HEK293 (cell line): ENCODE measurements around the gene COPA.

Experiments
- FEZF1 ChIP-seq: fragments of 450-650 bp; formaldehyde crosslinking; IDR thresholded peaks from 2 replicates; pipeline ENCODE4 v1.5.1; 2016; ENCODE audit warnings: missing biosample characterization, missing genetic modification characterization
- GLI4 ChIP-seq: fragments of 450-650 bp; formaldehyde crosslinking; IDR thresholded peaks from 2 replicates; pipeline ENCODE4 v1.5.1; 2016; ENCODE audit warnings: missing biosample characterization, missing genetic modification characterization
- MYNN ChIP-seq: fragments of 450-650 bp; formaldehyde crosslinking; IDR thresholded peaks from 2 replicates; pipeline ENCODE4 v1.5.1; 2016; ENCODE audit warnings: missing biosample characterization, missing genetic modification characterization, borderline replicate concordance
- OSR2 ChIP-seq: fragments of 450-650 bp; formaldehyde crosslinking; IDR thresholded peaks from 2 replicates; pipeline ENCODE4 v1.5.1; 2016; ENCODE audit warnings: missing biosample characterization, missing genetic modification characterization
- PATZ1 ChIP-seq: fragments of 450-650 bp; formaldehyde crosslinking; IDR thresholded peaks from 2 replicates; pipeline ENCODE4 v1.5.1; 2016; ENCODE audit warnings: missing biosample characterization, missing genetic modification characterization
- REST ChIP-seq: fragments of 450-650 bp; formaldehyde crosslinking; IDR thresholded peaks from 2 replicates; pipeline ENCODE4 v1.5.1; 2016; ENCODE audit warnings: missing biosample characterization, missing genetic modification characterization
- SALL2 ChIP-seq: fragments of 450-650 bp; formaldehyde crosslinking; IDR thresholded peaks from 2 replicates; pipeline ENCODE4 v1.5.0; 2017; ENCODE audit warnings: missing biosample characterization, mild to moderate bottlenecking, missing genetic modification characterization, borderline replicate concordance
- YY1 ChIP-seq: fragments of 450-650 bp; formaldehyde crosslinking; IDR thresholded peaks from 2 replicates; pipeline ENCODE4 v1.5.1; 2018; ENCODE audit warnings: missing biosample characterization, missing genetic modification characterization
- ZBTB1 ChIP-seq: fragments of 450-650 bp; formaldehyde crosslinking; IDR thresholded peaks from 2 replicates; pipeline ENCODE4 v1.5.1; 2016; ENCODE audit warnings: missing biosample characterization, missing genetic modification characterization
- ZBTB20 ChIP-seq: fragments of 450-650 bp; formaldehyde crosslinking; IDR thresholded peaks from 2 replicates; pipeline ENCODE4 v1.5.1; 2016; ENCODE audit warnings: missing biosample characterization, missing genetic modification characterization
- ZBTB48 ChIP-seq: fragments of 450-650 bp; formaldehyde crosslinking; IDR thresholded peaks from 2 replicates; pipeline ENCODE4 v1.5.1; 2016; ENCODE audit warnings: missing biosample characterization, missing genetic modification characterization
- ZBTB6 ChIP-seq: fragments of 450-650 bp; formaldehyde crosslinking; IDR thresholded peaks from 2 replicates; pipeline ENCODE4 v1.5.1; 2017; ENCODE audit warnings: missing biosample characterization, missing genetic modification characterization
- ZFHX2 ChIP-seq: fragments of 450-650 bp; formaldehyde crosslinking; conservative IDR thresholded peaks from 2 replicates; pipeline ENCODE4 v1.5.1; 2016; ENCODE audit warnings: missing biosample characterization, missing genetic modification characterization
- ZIC2 ChIP-seq: fragments of 450-650 bp; formaldehyde crosslinking; IDR thresholded peaks from 2 replicates; pipeline ENCODE4 v1.5.1; 2016; ENCODE audit warnings: missing biosample characterization, missing genetic modification characterization
- ZNF114 ChIP-seq: fragments of 450-650 bp; formaldehyde crosslinking; IDR thresholded peaks from 2 replicates; pipeline ENCODE4 v1.5.0; 2017; ENCODE audit warnings: missing biosample characterization, missing genetic modification characterization
- ZNF302 ChIP-seq: fragments of 450-650 bp; formaldehyde crosslinking; IDR thresholded peaks from 2 replicates; pipeline ENCODE4 v1.5.1; 2016; ENCODE audit warnings: missing biosample characterization, missing genetic modification characterization, low read depth
- ZNF501 ChIP-seq: fragments of 450-650 bp; formaldehyde crosslinking; IDR thresholded peaks from 2 replicates; pipeline ENCODE4 v1.5.1; 2016; ENCODE audit warnings: missing biosample characterization, missing genetic modification characterization
- ZNF514 ChIP-seq: fragments of 450-650 bp; formaldehyde crosslinking; IDR thresholded peaks from 2 replicates; pipeline ENCODE4 v1.5.1; 2016; ENCODE audit warnings: missing biosample characterization, missing genetic modification characterization
- ZNF558 ChIP-seq: fragments of 450-650 bp; formaldehyde crosslinking; IDR thresholded peaks from 2 replicates; pipeline ENCODE4 v1.5.1; 2016; ENCODE audit warnings: missing biosample characterization, missing genetic modification characterization
- ZNF560 ChIP-seq: fragments of 450-650 bp; formaldehyde crosslinking; IDR thresholded peaks from 2 replicates; pipeline ENCODE4 v1.5.1; 2017; ENCODE audit warnings: missing biosample characterization, missing genetic modification characterization, borderline replicate concordance
- ZNF626 ChIP-seq: fragments of 450-650 bp; sonication (Bioruptor Pico); formaldehyde crosslinking; IDR thresholded peaks from 2 replicates; pipeline ENCODE4 v1.5.1; 2018; ENCODE audit warnings: missing biosample characterization, missing genetic modification characterization, inconsistent platforms
- ZNF629 ChIP-seq: fragments of 450-650 bp; formaldehyde crosslinking; IDR thresholded peaks from 2 replicates; pipeline ENCODE4 v1.5.1; 2017; ENCODE audit warnings: missing biosample characterization, missing genetic modification characterization
- ZNF677 ChIP-seq: fragments of 450-650 bp; IDR thresholded peaks from 2 replicates; pipeline ENCODE4 v1.5.0; 2018; ENCODE audit warnings: missing biosample characterization, mild to moderate bottlenecking, missing genetic modification characterization, moderate library complexity
- ZNF692 ChIP-seq: fragments of 450-650 bp; formaldehyde crosslinking; IDR thresholded peaks from 2 replicates; pipeline ENCODE4 v1.5.1; 2016; ENCODE audit warnings: missing biosample characterization, missing genetic modification characterization
- ZNF785 ChIP-seq: fragments of 450-650 bp; formaldehyde crosslinking; IDR thresholded peaks from 2 replicates; pipeline ENCODE4 v1.5.1; 2016; ENCODE audit warnings: missing biosample characterization, missing genetic modification characterization
- ZSCAN30 ChIP-seq: fragments of 450-650 bp; IDR thresholded peaks from 2 replicates; pipeline ENCODE4 v1.5.1; 2018; ENCODE audit warnings: missing biosample characterization, mild to moderate bottlenecking, missing genetic modification characterization, moderate library complexity
- TF ChIP-seq, protein P1 (sequence below): fragments of 450-650 bp; formaldehyde crosslinking; IDR thresholded peaks from 2 replicates; pipeline ENCODE4 v1.5.1; 2016; ENCODE audit warnings: missing biosample characterization, missing genetic modification characterization
- TF ChIP-seq, protein P2 (sequence below): fragments of 450-650 bp; formaldehyde crosslinking; IDR thresholded peaks from 2 replicates; pipeline ENCODE4 v1.5.1; 2016; ENCODE audit warnings: missing biosample characterization, missing genetic modification characterization

Gene COPA

GRCh38 chr1:160342953-160343869 lies at the start of gene COPA, which contains the start of gene NCSTN (continued):
- TF ChIP-seq MYNN (tag by site-specific recombination) (no peak), ZNF302 (tag by site-specific recombination) (no peak), ZSCAN30 (tag by site-specific recombination) (peak; percentile 71; the same call in 1 of the 2 replicates), ZNF514 (tag by site-specific recombination) (no peak), ZNF114 (tag by site-specific recombination) (no peak), ZBTB6 (tag by site-specific recombination) (no peak), REST (tag by site-specific recombination) (peak; percentile 48), ZNF560 (tag by site-specific recombination) (no peak), ZNF626 (no peak), SALL2 (tag by site-specific recombination) (no peak), ZNF558 (tag by site-specific recombination) (no peak), ZNF785 (tag by site-specific recombination) (no peak), ZBTB48 (peak; percentile 69), ZIC2 (peak; percentile 34; the same call in 1 of the 2 replicates), FEZF1 (no peak), ZNF629 (tag by site-specific recombination) (peak; percentile 98), ZBTB1 (tag by site-specific recombination) (no peak), PATZ1 (peak; percentile 96), GLI4 (tag by site-specific recombination) (peak; percentile 86; the same call in 1 of the 2 replicates), ZBTB20 (tag by site-specific recombination) (peak; percentile 63; the same call in 1 of the 2 replicates), OSR2 (peak; percentile 94), ZFHX2 (tag by site-specific recombination) (peak; percentile 30), YY1 (tag by site-specific recombination) (peak; percentile 93), ZNF677 (tag by site-specific recombination) (no peak), ZNF692 (peak; percentile 99), ZNF501 (tag by site-specific recombination) (peak; percentile 91)
- TF ChIP-seq, protein P1, sequence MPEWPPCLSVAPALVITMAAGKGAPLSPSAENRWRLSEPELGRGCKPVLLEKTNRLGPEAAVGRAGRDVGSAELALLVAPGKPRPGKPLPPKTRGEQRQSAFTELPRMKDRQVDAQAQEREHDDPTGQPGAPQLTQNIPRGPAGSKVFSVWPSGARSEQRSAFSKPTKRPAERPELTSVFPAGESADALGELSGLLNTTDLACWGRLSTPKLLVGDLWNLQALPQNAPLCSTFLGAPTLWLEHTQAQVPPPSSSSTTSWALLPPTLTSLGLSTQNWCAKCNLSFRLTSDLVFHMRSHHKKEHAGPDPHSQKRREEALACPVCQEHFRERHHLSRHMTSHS (tag by site-specific recombination), result no peak
- TF ChIP-seq, protein P2, sequence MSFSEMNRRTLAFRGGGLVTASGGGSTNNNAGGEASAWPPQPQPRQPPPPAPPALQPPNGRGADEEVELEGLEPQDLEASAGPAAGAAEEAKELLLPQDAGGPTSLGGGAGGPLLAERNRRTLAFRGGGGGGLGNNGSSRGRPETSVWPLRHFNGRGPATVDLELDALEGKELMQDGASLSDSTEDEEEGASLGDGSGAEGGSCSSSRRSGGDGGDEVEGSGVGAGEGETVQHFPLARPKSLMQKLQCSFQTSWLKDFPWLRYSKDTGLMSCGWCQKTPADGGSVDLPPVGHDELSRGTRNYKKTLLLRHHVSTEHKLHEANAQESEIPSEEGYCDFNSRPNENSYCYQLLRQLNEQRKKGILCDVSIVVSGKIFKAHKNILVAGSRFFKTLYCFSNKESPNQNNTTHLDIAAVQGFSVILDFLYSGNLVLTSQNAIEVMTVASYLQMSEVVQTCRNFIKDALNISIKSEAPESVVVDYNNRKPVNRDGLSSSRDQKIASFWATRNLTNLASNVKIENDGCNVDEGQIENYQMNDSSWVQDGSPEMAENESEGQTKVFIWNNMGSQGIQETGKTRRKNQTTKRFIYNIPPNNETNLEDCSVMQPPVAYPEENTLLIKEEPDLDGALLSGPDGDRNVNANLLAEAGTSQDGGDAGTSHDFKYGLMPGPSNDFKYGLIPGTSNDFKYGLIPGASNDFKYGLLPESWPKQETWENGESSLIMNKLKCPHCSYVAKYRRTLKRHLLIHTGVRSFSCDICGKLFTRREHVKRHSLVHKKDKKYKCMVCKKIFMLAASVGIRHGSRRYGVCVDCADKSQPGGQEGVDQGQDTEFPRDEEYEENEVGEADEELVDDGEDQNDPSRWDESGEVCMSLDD (tag by site-specific recombination), result peak; percentile 93
